ENCODE measurements around the gene UQCRHL.

The UQCRHL gene

DNA sequence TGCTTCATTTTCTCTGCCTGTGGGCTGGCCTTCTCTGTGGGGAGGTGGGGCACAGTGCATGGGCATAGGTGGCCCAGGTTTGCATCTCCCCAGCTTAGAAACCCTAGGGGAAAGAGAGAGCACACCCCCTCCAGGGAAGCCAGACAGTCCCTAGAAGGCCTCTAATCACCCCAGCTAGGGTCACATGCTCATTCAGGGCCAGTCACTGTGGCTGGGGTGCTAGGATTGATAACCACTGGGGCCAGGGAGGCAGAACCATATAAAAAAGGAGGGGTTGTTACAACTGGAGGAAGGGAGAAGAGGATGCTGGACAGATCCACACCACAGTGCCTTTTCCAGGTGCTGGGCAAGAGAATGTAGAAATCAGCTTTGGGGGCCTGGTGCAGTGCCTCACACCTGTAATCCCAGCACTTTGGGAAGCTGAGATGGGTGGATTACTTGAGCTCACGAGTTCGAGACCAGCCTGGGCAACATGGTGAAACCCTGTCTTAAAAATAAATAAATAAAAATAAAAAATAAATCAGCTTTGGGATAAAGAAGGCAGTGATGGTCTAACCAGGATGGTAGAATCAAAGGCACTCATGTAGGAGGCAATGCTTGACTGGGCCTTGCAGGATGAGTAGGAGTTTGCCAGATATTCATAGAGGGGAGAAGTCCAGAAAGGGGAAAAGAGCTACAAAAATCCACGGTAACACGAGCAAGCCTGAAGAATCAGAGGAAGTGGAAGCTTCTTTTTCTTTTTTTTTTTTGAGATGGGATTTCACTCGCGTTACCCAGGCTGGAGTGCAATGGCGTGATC is 29.3 kb downstream of the UQCRHL start:
- TF ChIP-seq, protein P1, sequence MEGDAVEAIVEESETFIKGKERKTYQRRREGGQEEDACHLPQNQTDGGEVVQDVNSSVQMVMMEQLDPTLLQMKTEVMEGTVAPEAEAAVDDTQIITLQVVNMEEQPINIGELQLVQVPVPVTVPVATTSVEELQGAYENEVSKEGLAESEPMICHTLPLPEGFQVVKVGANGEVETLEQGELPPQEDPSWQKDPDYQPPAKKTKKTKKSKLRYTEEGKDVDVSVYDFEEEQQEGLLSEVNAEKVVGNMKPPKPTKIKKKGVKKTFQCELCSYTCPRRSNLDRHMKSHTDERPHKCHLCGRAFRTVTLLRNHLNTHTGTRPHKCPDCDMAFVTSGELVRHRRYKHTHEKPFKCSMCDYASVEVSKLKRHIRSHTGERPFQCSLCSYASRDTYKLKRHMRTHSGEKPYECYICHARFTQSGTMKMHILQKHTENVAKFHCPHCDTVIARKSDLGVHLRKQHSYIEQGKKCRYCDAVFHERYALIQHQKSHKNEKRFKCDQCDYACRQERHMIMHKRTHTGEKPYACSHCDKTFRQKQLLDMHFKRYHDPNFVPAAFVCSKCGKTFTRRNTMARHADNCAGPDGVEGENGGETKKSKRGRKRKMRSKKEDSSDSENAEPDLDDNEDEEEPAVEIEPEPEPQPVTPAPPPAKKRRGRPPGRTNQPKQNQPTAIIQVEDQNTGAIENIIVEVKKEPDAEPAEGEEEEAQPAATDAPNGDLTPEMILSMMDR (IDR thresholded peaks at IDR 0.05; ENCODE audit: low read depth, low read length) = no peak
- H3K4me3 ChIP-seq (ENCODE audit: low read depth, low read length) = no peak overlapping the region

DNA sequence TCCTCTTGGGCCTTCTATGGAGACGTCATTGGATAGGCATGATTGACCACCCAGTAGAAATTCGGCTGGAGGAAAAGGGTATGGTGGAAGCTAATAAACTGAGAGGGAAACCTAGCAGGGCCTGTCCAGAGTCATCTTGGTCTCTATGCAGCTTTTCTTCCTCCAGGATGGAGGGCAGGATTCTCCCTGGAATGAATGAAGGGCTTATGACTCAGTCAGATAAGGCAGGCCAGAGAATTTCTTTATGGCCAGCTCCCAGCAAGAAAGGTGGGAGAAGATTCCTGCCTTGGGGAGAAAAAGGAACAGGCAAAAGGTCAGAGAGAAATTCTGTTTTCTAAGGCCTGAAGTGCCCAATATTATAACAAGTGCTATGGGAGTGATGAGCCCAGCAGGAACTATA is 31.7 kb downstream of the UQCRHL start:
- TF ChIP-seq, protein P1 (IDR thresholded peaks at IDR 0.05; ENCODE audit: low read depth, low read length) = no peak
- no peak overlapping the region for H3K4me3 ChIP-seq (ENCODE audit: low read depth, low read length)

DNA sequence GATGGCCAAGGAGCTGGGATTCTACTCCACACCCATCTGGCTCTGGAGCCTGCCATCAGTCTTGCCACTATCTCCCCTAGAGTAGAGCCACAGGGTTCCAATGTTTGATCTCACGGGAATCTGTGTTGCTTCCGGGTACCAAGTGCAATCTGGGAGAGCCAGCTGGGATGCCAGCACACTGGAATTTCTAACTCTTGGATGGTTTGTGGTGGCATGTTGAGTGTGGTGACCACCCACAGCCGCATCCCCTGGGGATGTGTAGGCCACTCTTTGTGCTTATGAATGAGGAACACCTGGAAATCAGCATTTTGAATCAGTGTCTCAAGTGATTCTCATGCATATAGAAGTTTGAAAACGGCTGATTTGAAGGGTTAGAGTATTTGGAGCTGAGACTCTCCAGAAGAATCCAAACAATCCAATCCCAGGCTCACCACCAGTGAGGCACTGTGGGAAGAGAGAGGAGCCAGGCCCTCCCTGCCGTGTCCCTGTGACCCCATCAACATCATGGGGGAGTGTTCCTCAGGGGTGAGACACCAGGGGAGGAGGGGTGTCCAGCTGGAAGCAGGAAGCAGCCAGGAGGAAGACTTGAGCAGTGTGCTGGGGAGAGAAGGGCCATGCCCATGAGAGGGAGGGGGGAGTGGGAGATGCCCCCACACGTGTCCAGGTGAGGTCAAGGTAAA is 35.5 kb downstream of the UQCRHL start:
- TF ChIP-seq, protein P1 (IDR thresholded peaks at IDR 0.05; ENCODE audit: low read depth, low read length) = no peak
- H3K4me3 ChIP-seq (ENCODE audit: low read depth, low read length) = no peak overlapping the region

DNA sequence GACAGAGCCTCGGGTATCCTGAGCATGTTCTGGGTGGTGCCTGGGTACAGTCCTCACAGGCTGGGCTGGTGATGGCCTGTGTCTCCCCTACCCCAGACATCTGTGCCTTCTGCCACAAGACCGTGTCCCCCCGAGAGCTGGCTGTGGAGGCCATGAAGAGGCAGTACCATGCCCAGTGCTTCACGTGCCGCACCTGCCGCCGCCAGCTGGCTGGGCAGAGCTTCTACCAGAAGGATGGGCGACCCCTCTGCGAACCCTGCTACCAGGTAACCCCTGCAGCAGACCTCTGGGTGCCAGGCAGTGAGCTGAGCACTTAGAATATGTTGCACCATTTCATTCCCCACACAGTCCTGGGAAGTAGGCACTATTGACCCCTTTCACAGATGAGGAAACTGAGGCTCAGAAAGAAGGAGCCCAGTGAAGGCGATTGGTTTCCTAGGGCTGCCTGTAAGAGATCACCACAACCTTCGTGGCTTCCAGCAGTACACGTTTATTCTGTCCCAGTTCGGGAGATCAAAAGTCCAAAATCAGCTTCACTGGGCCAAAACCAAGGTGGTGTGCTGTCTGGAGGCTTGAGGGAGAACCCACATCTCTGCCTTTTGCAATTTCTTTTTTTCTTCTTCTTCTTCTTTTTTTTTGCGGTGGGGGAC is 37.0 kb downstream of the UQCRHL start:
- no peak overlapping the region for H3K4me3 ChIP-seq (ENCODE audit: low read depth, low read length)
- TF ChIP-seq, protein P1 (IDR thresholded peaks at IDR 0.05; ENCODE audit: low read depth, low read length) = no peak

DNA sequence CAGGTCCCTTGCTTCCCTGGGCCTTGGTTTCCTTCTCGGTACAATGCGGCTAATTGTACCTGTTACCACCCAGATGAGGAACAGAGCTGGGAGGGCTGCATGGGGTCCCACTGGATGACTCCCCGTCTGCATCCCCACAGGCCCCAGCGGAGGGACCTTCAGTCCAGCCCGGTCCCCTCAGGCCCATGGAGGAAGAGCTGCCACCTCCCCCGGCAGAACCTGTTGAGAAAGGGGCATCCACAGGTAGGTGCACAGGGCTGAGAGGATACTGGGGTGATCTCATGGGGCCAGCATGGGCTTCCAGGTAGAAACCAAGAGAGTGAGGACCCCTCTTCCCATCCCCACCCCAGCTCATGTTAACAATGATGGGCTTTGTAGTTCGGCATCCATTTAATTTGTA is 39.1 kb downstream of the UQCRHL start:
- H3K4me3 ChIP-seq (ENCODE audit: low read depth, low read length) = no peak overlapping the region
- TF ChIP-seq, protein P1 (IDR thresholded peaks at IDR 0.05; ENCODE audit: low read depth, low read length) = no peak

DNA sequence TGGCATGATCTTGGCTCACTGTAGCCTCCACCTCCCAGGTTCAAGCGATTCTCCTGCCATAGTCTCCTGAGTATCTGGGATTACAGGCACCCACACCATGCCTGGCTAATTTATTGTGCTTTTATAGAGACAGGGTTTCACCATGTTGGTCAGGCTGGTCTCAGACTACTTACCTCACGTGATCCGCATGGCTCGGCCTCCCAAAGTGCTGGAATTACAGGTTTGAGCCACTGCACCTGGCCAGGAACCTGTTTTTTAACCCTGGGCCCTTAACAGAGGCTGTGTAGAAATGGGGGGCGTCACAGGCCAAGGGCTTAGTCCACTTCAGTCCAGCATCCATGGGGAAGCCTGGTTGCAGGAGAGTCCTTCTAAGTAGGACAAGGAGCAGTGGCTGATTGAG is 39.5 kb downstream of the UQCRHL start:
- TF ChIP-seq, protein P1 (IDR thresholded peaks at IDR 0.05; ENCODE audit: low read depth, low read length) = no peak
- no peak overlapping the region for H3K4me3 ChIP-seq (ENCODE audit: low read depth, low read length)

Measured in WI38 (cell line).